OCI-M2 (cell line): ENCODE data around the gene TAF6L.
A peak's percentile ranks its signal among the peaks of the same experiment; 100 is the strongest.
"Not testable (repeated sequence)": the region's sequence is repeated elsewhere in the genome, so short reads cannot be mapped to it uniquely, and the experiment has no call there.

ENCODE experiments used
- DNase-seq: peaks from one replicate; lab custom pipeline; 2025; ENCODE audit not compliant: unreplicated experiment; lab: John Stamatoyannopoulos, UW

The TAF6L gene

GRCh38 chr11:62771144-62772021 is at the start of gene TAF6L:
TAF6L (plus strand) TSS chr11:62771396; CDS start chr11:62775784, 4,388 bp downstream.
- peak; percentile 94 for DNase-seq

GRCh38 chr11:62721994-62722393 is 49.2 kb upstream of the TAF6L start:
- DNase-seq, result no peak

- DNase-seq, result no peak
Observed at GRCh38 chr11:62724171-62724570, 47.0 kb upstream of the TAF6L start.

GRCh38 chr11:62725646-62726045 is 45.5 kb upstream of the TAF6L start:
- DNase-seq, result no peak

GRCh38 chr11:62726156-62726914 is 44.9 kb upstream of the TAF6L start:
- no peak for DNase-seq

GRCh38 chr11:62726915-62727164 is 44.4 kb upstream of the TAF6L start:
- no peak for DNase-seq

GRCh38 chr11:62727165-62727871 is 43.9 kb upstream of the TAF6L start, which contains the start of gene HNRNPUL2:
HNRNPUL2 (minus strand) TSS chr11:62727457; CDS start chr11:62727156, 301 bp downstream.
- peak; percentile 81 for DNase-seq

- DNase-seq, result peak; percentile 73
Observed at GRCh38 chr11:62727872-62728170, 43.4 kb upstream of the TAF6L start.

GRCh38 chr11:62728171-62728988 is 42.8 kb upstream of the TAF6L start, which contains the start of gene TTC9C:
TTC9C (plus strand) TSS chr11:62728486; CDS start chr11:62728849, 363 bp downstream.
- no peak for DNase-seq

GRCh38 chr11:62730076-62730475 is 41.1 kb upstream of the TAF6L start:
- DNase-seq, result not testable (repeated sequence)

- no peak for DNase-seq
Observed at GRCh38 chr11:62732830-62733229, 38.4 kb upstream of the TAF6L start.

GRCh38 chr11:62737196-62737595 is 34.0 kb upstream of the TAF6L start:
- no peak for DNase-seq

GRCh38 chr11:62747475-62748160 is 23.6 kb upstream of the TAF6L start:
- no peak for DNase-seq

- not testable (repeated sequence) for DNase-seq
Observed at GRCh38 chr11:62749931-62750330, 21.3 kb upstream of the TAF6L start.

GRCh38 chr11:62752177-62752785 is 18.9 kb upstream of the TAF6L start:
- DNase-seq, result no peak

- no peak for DNase-seq
Observed at GRCh38 chr11:62752994-62753735, 18.0 kb upstream of the TAF6L start.

GRCh38 chr11:62753736-62754603 is 17.2 kb upstream of the TAF6L start, which contains the start of gene ZBTB3:
ZBTB3 (minus strand) TSS chr11:62754160; CDS start chr11:62753664, 496 bp downstream.
- DNase-seq, result peak; percentile 91

GRCh38 chr11:62755086-62755615 is 16.0 kb upstream of the TAF6L start:
- no peak for DNase-seq
